ENCODE data around the gene CPNE1.
"Not testable (repeated sequence)": the region's sequence is repeated elsewhere in the genome, so short reads cannot be mapped to it uniquely, and the experiment has no call there.

Gene CPNE1

GRCh38 chr20:35664466-35665206 is at the start of gene CPNE1, which contains the start of gene RBM12:
Gene CPNE1 (minus strand): TSS chr20:35664900. CDS start chr20:35632923, 31,977 bp downstream.
Gene RBM12 (minus strand): TSS chr20:35664900. CDS start chr20:35655322, 9,578 bp downstream.
- DNase-seq (ENCODE audit: low read depth): peak; percentile 91

- no peak for DNase-seq (ENCODE audit: low read depth)
Observed at GRCh38 chr20:35714127-35714526, 49.4 kb upstream of the CPNE1 start.

- not testable (repeated sequence) for DNase-seq (ENCODE audit: low read depth)
Observed at GRCh38 chr20:35713120-35713519, 48.4 kb upstream of the CPNE1 start.

- DNase-seq (ENCODE audit: low read depth): no peak
Observed at GRCh38 chr20:35711588-35712209, 47.0 kb upstream of the CPNE1 start.

GRCh38 chr20:35710884-35711587 is 46.3 kb upstream of the CPNE1 start:
- DNase-seq (ENCODE audit: low read depth): no peak

GRCh38 chr20:35710039-35710438 is 45.3 kb upstream of the CPNE1 start:
- no peak for DNase-seq (ENCODE audit: low read depth)

- DNase-seq (ENCODE audit: low read depth): no peak
Observed at GRCh38 chr20:35709259-35709658, 44.6 kb upstream of the CPNE1 start.

- no peak for DNase-seq (ENCODE audit: low read depth)
Observed at GRCh38 chr20:35708502-35708901, 43.8 kb upstream of the CPNE1 start.

- DNase-seq (ENCODE audit: low read depth): not testable (repeated sequence)
Observed at GRCh38 chr20:35706591-35707529, 42.2 kb upstream of the CPNE1 start.

GRCh38 chr20:35705894-35706293 is 41.2 kb upstream of the CPNE1 start:
- not testable (repeated sequence) for DNase-seq (ENCODE audit: low read depth)

GRCh38 chr20:35704514-35705261 is 40.0 kb upstream of the CPNE1 start:
- no peak for DNase-seq (ENCODE audit: low read depth)

- DNase-seq (ENCODE audit: low read depth): no peak
Observed at GRCh38 chr20:35702824-35703695, 38.4 kb upstream of the CPNE1 start.

- DNase-seq (ENCODE audit: low read depth): peak; percentile 94
Observed at GRCh38 chr20:35702051-35702823, 37.5 kb upstream of the CPNE1 start.

- no peak for DNase-seq (ENCODE audit: low read depth)
Observed at GRCh38 chr20:35700625-35701148, 36.0 kb upstream of the CPNE1 start.

- DNase-seq (ENCODE audit: low read depth): no peak
Observed at GRCh38 chr20:35699957-35700624, 35.4 kb upstream of the CPNE1 start.

GRCh38 chr20:35699127-35699956 is 34.6 kb upstream of the CPNE1 start, which contains the start of the genes NFS1 and ROMO1:
Gene NFS1 (minus strand): TSS chr20:35699352. CDS start chr20:35699288, 64 bp downstream.
Gene ROMO1 (plus strand): TSS chr20:35699405. CDS start chr20:35699633, 228 bp downstream.
- DNase-seq (ENCODE audit: low read depth): peak; percentile 78

Measured in fibroblast of gingiva (primary cell).